Measurements from ENCODE around the gene MFAP4.

- TF ChIP-seq, protein P1, sequence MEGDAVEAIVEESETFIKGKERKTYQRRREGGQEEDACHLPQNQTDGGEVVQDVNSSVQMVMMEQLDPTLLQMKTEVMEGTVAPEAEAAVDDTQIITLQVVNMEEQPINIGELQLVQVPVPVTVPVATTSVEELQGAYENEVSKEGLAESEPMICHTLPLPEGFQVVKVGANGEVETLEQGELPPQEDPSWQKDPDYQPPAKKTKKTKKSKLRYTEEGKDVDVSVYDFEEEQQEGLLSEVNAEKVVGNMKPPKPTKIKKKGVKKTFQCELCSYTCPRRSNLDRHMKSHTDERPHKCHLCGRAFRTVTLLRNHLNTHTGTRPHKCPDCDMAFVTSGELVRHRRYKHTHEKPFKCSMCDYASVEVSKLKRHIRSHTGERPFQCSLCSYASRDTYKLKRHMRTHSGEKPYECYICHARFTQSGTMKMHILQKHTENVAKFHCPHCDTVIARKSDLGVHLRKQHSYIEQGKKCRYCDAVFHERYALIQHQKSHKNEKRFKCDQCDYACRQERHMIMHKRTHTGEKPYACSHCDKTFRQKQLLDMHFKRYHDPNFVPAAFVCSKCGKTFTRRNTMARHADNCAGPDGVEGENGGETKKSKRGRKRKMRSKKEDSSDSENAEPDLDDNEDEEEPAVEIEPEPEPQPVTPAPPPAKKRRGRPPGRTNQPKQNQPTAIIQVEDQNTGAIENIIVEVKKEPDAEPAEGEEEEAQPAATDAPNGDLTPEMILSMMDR (IDR thresholded peaks at IDR 0.05), result no peak
- TF ChIP-seq EZH2 (IDR thresholded peaks at IDR 0.05; ENCODE audit: borderline replicate concordance, insufficient read depth, low read depth, low read length, poor library complexity, severe bottlenecking), result no peak
Measured at GRCh38 chr17:19411631-19412030, 24.6 kb upstream of the MFAP4 start.
